Activated CD4-positive, alpha-beta T cell treated with anti-CD3 and anti-CD28 coated beads, Interleukin-2, amount 50 U/mL, for 16 hours (primary cell): ENCODE data around the gene OR56A1.
"Not testable (repeated sequence)": the region's sequence is repeated elsewhere in the genome, so short reads cannot be mapped to it uniquely, and the experiment has no call there.

ENCODE experiments used
- DNase-seq: peaks from one replicate; pipeline ENCODE4 v3.0.0-alpha.2; 2020

The OR56A1 gene, protein sequence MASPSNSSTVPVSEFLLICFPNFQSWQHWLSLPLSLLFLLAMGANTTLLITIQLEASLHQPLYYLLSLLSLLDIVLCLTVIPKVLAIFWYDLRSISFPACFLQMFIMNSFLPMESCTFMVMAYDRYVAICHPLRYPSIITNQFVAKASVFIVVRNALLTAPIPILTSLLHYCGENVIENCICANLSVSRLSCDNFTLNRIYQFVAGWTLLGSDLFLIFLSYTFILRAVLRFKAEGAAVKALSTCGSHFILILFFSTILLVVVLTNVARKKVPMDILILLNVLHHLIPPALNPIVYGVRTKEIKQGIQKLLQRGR

DNA sequence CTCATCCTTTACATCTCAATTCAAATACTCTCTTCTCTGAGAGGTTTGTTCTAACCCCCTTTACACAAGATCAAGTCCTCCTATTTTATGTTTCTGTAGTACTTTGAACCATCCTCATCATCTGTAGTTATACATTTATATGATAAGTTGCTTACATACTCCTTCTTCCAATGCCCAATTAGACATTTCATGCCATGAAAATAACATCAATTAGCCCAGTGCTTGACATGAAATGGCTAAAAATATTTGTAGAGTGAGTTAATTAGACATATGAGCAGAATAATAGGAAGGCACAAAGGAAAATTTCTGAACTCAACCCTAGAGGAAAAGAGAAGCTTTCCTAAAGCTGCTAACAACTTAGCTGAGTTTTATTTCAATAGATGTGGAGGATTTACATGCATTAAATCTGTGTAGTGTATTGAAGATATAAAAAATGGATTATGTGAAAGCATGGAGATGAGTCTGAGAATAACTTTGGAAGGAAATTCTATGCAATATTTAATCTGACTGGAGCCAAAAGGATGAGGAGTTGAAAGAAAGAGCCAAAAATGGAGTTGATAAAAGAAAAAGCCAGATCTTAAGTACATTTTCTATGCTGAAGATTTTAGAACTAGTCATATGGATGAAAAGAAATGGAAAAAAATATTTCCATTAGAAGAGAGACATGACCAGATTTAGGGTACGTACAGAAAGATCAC lies at the start of gene OR56A1:
Gene OR56A1, minus strand, starts transcription at position 51 of the 698 bp plus-strand sequence. CDS start 3,066 bp downstream, outside the sequence.
- no peak for DNase-seq

DNA sequence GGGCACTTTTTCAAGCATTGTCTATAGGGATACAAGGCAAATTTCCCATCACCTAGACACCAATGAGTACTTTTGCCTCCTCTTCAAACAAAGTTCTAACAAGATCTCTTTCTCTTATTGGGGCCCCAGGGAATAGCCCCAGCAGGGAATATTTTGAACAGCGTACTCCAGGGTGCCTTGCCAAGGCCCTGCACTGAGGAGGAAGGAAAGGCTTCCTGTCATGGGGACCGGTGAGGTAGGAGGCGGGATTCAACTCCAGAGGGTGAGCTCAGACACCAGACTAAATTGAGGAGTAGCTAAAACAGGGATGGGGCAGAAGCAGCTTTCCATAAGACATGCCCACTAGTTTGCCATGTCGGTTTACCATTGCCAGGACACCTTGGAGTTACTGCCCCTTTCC lies 48.9 kb upstream of the OR56A1 start:
- DNase-seq = no peak

DNA sequence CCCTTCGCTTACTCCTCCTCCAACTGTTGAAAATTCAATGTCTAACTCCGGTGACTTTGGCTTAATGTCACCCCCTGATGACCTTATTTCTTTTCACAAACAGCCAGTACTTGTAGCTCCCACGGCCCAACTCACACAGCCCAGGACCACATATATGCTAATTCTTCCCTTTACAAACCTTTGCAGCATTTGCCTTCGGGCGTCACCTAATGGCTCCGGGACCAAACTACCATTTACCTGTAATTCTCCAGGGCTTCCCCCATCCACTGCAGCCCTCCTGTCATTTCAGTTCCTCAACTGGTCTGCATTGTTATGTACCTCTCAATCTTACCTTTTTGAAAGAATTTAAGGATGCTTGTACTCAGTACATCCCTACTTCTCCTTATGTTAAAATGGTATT lies 47.2 kb upstream of the OR56A1 start:
- no peak for DNase-seq

DNA sequence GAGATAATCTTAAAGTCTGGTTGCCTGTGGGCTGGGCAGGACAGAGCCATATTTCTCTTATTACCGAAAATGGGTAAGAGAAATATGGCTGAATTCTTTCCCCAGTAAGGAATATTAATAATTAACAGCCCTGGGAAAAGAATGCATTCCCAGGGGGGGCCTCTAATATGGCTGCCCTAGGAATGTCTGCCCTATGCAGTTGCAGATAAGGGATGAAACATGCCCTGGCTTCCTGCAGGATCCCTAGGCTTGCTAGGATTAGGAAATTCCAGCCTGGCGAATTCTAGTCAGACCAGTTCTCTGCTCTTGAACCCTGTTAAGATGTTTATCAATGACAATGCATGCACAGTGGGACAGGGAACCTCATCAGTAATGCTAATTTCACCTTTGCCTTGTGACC lies 45.9 kb upstream of the OR56A1 start:
- DNase-seq = not testable (repeated sequence)

DNA sequence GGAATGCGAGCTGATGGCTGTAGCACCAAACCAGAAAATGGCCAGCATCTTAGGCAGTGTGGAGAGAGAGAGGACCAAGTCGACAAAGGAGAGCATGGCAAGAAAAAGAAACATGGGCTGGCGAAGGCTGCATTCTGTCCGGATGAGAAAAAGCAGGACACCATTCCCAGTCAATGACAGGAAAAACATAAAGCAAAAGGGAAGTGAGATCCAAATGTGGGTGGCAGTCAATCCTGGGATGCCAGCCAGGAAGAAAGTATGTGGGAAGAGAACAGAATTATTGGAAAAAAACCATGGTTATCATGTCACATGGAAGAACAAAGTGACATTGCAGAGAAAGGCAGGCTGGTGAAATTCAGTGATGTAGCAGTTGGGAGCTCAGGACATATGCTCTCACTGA lies 36.9 kb upstream of the OR56A1 start:
- DNase-seq = no peak

DNA sequence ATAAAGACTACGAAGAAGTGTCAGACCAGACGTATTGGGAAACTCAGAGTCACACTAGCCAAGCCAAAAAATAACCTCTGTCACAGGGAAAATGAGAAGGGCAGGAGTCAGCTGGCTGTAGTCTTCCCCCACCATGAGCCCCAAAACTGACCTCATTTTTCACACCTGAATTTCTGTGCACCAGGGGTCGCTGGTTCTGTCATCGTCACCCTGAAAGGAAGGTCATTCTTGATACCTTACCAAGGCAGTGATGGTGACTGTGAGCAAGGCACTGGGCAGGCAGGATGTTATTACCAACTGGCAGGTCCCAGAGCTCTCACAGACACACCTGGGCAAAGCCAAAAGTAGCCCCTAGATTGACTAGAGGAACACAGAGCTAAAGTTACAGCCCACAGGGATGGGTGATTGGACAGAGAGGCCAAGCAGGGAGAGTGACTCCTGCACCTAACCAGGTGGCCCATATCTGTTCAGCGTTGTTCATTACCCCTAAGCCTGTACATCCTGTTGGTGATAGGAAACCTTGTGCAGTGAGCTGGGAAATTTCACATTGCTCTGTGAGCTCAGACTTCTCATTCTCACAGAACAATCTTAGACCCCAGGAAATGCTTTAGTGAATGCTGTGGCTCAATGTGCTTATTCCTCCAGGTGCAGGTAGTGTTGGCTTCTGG lies 32.3 kb upstream of the OR56A1 start:
- no peak for DNase-seq

DNA sequence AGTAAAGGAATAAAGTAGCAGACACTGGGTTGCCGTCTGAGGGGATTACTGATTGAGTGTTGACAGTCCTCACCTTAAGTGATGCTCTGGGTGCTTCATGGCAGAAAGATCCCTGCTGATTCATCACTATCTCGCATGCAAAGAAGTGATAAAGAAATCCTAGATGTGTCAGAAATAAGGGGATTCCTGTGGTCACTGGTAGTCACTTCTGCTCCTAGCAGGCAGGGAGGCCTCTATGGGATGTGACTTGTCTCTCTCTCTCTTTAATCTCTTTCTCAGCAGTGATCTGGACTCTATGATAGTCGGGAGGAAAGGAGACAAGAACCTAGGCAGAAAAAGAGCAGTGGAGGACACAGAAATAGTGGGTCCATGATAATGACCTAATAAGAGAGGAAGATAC lies 30.9 kb upstream of the OR56A1 start:
- no peak for DNase-seq

DNA sequence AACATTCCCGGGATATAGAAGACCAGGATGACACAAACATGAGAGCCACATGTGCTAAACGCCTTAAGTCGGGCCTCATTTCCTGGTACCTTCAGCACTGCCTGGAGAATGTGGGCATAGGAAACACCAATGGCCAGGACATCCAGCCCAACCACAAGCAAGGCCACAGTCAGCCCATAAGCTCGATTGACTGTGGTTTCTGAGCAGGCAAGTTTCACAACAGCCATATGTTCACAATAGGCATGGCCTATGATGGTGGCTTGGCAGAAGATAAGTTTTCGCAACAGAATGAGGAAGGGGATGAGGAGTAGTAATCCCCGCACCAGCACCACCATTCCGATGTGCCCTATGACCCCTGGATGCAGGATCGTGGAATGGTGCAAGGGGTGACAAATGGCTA lies 26.9 kb upstream of the OR56A1 start:
- no peak for DNase-seq

DNA sequence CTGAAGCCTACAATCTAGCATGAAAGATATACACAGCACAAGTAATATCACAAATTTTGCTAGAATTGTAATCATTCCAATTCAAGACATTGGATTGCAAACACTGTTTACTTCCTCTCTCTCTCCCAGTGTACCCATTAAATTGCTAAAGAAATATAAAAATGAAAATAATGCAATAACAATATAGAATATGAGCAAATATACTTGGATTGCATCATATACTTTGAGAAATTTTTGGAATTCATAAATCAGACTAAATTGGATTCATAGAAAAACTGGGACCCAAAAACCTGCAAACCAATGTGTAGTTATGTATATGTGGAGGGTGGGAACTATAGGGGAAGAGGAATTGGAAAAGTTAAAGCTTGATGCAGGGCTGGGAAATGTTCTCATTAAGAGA lies 25.0 kb upstream of the OR56A1 start:
- no peak for DNase-seq

DNA sequence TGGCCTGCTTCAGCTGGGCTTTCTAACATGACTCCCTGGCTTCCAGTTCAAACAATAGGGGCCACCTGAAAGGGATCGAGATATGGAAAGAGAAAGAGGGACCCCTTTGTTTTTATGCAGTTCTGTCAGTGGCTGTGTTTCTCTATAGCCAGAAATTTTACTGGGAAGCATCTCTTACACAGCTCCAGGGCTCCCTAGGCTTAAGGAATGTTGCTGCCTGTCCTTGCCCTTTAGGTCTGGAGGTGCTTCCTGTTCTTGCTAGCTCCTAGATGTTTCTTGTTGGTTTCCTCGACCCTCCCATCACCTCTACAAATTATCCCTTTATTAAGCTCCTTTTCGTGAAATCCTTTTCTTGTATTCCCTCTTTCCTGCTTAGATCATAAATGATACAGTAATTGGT lies 21.8 kb upstream of the OR56A1 start:
- no peak for DNase-seq

DNA sequence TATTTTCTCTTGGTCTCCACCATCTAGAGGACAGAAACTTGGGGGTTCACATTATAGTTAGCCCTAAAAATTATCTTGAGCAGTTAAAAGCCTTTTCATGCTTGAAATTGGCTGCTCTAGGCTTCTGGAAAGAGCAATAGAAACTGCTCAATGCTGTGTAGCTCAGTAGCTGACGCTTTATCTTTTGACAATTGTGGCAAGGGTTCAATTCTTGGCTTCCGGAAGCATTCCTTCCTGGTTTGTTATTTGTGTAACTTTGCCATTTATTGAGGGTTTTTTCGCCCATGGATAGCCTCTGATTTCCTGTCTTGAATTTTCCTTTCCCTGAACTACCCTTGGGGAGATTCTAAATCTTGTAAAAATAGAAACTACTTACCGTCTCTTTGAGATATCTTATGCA lies 10.3 kb upstream of the OR56A1 start:
- no peak for DNase-seq

DNA sequence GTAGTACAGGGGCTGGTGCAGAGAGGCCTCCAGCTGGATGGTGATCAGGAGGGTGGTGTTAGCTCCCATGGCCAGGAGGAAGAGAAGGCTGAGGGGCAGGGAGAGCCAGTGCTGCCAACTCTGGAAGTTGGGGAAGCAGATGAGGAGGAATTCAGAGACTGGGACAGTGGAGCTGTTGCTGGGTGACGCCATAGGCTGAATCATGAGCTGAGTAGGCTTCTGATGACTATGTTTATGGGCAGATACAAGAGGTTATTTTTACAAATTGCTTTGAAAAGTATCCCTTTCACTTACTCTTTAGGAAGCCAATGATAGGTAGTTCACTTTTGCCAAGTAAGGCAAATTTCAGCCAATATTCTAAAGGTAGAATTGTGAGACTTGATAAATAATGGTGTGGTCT lies 3.1 kb downstream of the OR56A1 start:
- no peak for DNase-seq

DNA sequence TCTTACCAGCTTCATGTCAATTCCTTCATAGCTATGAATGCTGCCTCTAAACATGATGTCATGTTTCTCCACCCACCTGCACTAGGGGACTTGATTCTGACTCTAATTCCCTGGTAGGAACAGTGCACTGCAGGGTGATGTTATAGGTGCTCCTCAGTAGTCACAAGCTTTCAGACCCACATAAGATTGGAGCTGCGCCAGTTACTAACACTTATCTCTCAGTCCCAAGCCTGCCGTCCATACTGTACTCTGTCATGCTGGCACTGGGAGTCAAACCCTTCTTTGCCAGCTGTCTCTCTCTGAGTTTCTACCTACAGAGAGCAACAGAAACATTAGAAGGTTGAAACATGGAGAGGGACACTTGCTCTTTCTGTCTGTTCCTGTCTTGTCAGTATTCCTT lies 5.5 kb downstream of the OR56A1 start:
- no peak for DNase-seq

DNA sequence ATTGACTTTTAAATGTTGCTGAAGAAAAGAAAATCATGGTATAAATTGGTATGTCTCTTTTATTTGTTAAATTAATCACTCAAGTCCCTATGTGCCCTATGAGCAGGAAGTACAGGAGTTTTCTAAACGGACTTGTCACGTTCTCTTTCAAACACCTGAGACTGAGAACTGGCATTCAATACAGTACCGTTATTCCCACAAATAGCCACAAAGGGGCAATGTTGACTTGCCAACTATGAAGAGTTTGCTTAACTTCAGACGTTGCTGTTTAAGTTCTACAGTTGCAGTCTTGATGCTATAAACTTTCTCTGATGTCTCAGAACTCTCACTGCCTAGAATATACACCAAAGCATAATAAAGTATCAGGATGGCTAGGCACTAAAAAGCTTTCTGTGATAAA lies 7.6 kb downstream of the OR56A1 start:
- peak; percentile 33 for DNase-seq

DNA sequence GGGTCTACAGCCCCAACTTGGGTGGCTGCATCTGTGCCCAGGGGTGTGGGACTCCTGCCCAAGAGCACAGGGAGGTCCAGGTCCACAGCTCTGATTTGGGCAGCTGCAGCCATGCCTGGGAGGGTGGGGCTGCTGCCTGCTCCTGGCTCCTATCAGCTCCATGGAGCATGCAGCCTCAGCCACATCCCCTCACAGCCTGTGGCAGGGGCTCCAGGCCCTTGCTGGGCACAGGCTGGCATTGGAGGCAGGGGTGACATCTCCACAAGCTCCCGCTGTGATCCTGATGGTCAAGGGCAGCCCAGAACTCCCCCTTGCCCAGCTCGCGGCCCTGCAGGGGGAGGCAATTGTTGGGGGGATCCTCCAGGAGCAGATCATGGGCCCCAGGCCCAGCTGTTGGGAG lies 17.5 kb downstream of the OR56A1 start:
- DNase-seq = no peak

DNA sequence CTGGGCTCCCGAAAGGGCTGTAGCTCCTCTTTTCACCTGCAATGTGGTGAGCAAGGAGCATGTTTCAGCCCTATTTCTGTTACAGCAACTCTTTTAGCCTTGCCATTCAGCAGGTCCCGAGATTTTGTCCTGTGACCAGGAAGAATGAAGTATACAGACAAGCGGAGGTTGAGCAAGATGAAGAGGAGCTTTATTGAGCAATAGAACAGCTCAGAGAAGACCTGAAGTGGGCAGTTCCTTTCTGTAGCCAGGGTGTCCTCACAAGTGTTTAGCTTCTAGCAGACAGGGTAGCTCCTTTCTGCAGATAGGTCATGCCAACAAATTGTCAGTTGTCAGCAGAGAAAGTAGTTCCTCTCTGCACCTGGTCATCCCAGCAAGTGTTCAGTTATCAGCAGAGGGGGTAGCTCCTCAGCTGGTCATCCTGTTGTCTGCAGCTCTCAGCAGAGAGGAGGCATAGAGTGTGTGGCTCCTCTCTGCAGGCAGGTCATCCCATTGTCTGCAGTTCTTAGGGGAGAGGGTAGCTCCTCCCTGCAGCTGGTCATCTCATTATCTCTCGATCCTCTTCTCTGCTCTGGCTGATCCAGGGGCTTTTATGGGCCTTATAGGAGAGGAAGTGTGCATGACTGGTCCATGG lies 18.4 kb downstream of the OR56A1 start:
- no peak for DNase-seq

DNA sequence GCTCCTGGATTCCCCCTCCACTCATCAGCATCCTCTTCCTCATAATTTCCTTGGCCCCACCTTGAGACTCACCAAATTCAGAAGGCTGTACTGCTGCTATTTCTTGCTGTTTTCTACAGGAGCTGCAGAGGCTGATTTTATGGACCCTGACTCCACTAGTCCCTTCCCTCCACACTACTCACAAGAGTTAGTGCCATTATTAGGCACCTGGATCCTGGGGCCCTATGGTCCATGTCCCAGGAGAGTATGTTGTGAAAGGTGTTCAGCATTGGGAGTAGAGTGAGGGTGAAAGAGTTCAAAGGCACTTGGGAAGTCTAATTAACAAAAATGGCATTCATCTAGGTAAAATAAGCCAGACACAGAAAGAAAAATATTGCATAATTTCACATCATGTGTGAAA lies 23.7 kb downstream of the OR56A1 start, which contains the start of gene OR56A4:
Gene OR56A4, minus strand, starts transcription at position 101 of the 400 bp plus-strand sequence. CDS start 3,954 bp downstream, outside the sequence.
- no peak for DNase-seq

DNA sequence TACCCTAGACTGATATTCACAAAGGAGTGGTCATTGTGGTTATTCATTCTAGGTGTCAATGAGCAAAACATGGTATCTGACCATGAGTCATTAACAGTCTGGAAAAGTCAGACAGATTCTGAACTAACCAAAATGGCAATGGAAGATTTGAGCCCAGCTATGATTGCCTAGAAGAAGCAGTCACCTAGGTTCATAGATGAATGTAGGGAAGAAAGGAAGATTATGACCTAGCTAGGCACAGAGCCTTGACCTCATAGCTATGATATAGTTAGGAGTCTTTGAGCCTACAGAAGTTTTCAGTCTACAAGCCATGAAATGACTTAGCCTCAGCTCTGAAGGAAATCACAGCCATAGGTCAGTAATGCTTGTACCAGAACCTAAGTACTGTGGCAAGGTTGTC lies 24.2 kb downstream of the OR56A1 start:
- DNase-seq = no peak

DNA sequence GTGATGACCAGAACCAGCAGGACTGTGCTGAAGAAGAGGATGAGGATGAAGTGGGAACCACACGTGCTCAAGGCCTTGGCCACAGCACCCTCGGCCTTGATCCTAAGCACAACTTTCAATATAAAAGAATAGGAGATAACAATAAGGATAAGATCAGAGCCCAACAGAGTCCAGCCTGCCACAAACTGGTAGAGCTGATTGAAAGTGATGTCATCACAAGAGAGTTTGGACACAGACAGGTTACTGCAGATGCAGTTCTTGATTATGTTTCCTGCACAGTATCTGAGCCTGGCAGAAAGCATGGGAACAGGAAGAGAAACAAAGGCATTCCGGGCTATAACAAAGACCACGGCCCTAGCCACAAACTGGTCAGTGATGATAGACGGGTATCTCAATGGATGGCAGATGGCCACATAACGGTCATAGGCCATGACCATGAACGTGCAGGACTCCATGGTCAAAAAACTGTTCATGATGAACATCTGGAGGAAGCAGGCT lies 28.3 kb downstream of the OR56A1 start:
- DNase-seq = no peak

DNA sequence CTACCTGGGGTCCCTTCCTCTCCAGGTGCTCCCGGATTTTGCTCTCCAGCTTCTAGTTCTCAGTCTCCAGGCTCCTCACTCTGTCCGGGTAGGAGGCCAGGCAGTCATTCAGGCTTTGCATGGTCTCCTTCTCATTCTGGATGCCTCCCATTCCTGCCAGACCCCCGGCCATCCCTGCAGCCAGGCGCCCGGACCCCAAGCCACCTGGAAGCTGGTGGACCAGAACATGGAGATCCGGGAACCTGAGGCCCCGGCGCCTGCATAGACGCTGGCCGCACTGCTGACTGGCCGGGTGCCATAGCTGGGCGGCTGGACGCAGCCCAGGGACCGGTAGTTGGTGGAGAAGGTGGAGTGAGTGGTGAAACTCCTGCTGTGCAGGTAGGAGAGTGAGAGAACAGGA lies 35.8 kb downstream of the OR56A1 start:
- DNase-seq = no peak

DNA sequence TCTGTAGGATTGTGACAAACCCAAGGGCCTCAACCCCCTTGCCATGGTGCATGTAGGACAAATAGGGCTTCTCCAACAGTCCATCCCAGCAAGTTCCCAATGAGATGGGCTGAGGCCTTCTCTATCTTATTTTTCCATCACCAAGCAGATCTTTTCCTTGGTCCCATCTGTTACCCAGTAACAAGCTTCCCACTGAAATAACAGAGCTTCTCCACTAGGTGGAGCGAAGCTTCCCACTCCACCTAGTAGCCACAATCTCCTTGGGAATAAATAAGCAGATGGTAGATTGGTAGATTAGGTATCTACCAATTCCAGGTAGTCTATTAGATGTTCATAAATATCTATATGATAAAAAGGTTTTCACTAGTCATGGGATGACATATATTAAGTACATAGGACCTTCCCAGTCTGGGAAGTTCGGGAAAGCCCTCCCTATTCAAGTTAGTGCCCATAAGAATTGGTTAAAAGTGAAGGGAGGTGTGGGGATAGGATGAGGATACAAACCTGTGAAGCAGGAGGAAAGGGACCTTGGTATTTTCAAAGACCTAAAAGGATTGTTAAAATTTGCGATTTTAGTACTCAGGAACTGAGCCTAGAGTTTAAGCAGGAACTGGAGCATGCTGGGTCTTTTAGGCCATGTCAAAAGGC lies 37.8 kb downstream of the OR56A1 start:
- DNase-seq = no peak

DNA sequence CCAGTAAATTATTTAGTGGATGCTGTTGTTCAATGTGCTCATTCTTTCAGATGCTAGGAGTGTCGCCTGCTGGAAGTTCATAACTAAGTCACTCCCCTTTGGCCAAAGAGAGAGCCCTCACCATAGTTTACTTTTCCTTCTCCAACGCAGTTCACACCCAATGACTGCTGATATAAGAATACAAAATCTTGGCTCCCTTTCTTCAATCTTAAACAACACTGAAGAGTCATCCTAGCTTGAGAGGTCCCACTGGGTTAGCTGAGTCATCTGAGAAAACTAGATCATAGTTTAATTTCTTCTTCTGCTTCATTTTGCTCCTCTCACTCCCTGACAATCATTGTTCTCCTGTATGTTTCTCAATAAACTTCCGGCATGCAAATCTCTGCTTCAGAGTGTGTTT lies 38.4 kb downstream of the OR56A1 start:
- DNase-seq = no peak

DNA sequence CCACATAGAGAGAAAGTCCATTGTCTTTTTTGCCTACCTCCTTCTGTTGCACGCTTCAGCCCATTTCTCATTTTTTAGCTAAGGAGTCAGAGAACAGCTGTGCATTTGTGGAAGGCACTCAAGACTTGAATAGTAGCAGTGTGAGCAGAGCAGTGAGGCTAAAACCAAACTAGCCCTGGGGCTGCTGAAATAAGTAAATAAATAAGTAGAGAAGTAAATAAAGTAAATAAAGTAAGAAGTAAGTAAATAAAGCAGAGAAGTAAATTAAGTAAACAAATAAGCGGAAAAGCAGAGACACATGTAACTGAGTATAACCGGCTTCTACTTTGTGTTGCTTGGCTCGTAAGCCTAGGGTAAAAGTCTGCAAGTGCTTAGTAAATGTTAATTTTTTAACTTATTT lies 41.4 kb downstream of the OR56A1 start:
- no peak for DNase-seq
